ENCODE measurements around the gene MYRIP.

The MYRIP gene

GRCh38 chr3:40173227-40173721, 363.9 kb downstream of the MYRIP start:
- DNase-seq (ENCODE audit: extremely low read depth, low read depth): no peak
- no peak overlapping the region for H3K4me3 ChIP-seq (replicated peaks; ENCODE audit: low read depth, low read length)
- no peak for TF ChIP-seq CTCF (IDR thresholded peaks at IDR 0.05; ENCODE audit: low read depth, low read length, missing control alignments)

DNA sequence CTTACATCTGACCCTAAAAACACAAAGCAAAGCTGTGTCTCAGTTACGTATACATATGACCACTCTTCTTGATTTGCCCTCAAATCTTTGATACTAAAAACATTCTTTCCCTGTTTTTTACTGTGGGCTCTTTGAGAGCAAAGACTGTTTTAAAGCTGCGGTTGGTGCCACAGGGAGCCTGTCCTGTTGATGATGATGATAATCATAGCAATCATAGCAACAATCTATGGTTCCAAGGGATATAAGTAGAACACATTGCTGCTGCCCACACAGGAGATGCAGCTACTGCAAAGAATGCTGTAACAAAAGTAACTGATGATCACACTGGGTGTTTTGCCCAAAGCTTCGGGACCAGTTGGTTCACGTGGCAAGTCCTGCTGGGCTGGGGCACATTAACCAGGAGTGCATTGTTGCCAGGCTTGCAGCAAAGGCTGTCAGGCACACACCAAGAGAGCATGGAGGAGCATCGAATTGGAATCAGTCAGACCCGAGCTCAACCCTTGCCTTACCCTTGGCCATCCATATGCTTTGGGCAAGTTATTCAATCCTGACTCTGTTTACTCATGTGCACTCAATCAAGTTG, 368.7 kb downstream of the MYRIP start:
- TF ChIP-seq CTCF (IDR thresholded peaks at IDR 0.05; ENCODE audit: low read depth, low read length, missing control alignments): no peak
- no peak for DNase-seq (ENCODE audit: extremely low read depth, low read depth)
- no peak overlapping the region for H3K4me3 ChIP-seq (replicated peaks; ENCODE audit: low read depth, low read length)

- no peak overlapping the region for H3K4me3 ChIP-seq (replicated peaks; ENCODE audit: low read depth, low read length)
- peak; percentile 69 for TF ChIP-seq CTCF (IDR thresholded peaks at IDR 0.05; ENCODE audit: low read depth, low read length, missing control alignments)
- peak; percentile 41 for DNase-seq (ENCODE audit: extremely low read depth, low read depth)
Measured at GRCh38 chr3:40179016-40179415, 369.6 kb downstream of the MYRIP start.

- DNase-seq (ENCODE audit: extremely low read depth, low read depth): no peak
- no peak overlapping the region for H3K4me3 ChIP-seq (replicated peaks; ENCODE audit: low read depth, low read length)
- TF ChIP-seq CTCF (IDR thresholded peaks at IDR 0.05; ENCODE audit: low read depth, low read length, missing control alignments): no peak
Measured at GRCh38 chr3:40181182-40181581, 371.8 kb downstream of the MYRIP start.

GRCh38 chr3:40185029-40185695, 375.8 kb downstream of the MYRIP start:
- no peak overlapping the region for H3K4me3 ChIP-seq (replicated peaks; ENCODE audit: low read depth, low read length)
- no peak for DNase-seq (ENCODE audit: extremely low read depth, low read depth)
- no peak for TF ChIP-seq CTCF (IDR thresholded peaks at IDR 0.05; ENCODE audit: low read depth, low read length, missing control alignments)

DNA sequence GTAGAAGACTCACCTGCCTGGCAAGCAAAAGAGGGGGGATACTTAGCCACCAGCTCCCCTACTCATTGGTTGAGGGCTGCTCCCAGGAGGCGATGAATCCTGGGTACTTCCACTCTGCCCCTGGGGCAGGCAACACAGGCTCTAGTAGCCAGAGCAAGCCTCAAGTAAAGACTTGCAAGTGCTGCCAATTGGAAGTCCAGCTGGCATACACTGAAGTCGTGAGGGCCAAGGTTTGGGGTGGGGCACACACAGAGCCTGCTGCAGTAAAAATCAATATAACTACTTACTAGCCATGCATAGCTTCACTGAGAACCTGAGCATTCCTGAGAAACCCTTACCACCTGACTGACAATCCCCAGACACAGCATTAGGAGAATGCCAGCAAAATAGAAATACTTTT, 377.1 kb downstream of the MYRIP start:
- TF ChIP-seq CTCF (IDR thresholded peaks at IDR 0.05; ENCODE audit: low read depth, low read length, missing control alignments): no peak
- H3K4me3 ChIP-seq (replicated peaks; ENCODE audit: low read depth, low read length): no peak overlapping the region
- DNase-seq (ENCODE audit: extremely low read depth, low read depth): no peak
